ENCODE measurements around the gene FGD2. TPM values are rescaled to one million over a fixed set of nuclear protein-coding genes. Genes with fewer than 3 reads are reported as not detected.

FGD2 gene
- polyA plus RNA-seq, 1 donor from 2014 or later, result not detected

GRCh38 chr6:37011656-37012378 lies 6.4 kb downstream of the FGD2 start:
- Histone ChIP-seq H3K36me3 (ENCODE audit: insufficient read depth, low read length) (no peaks in the 10 kb centered on the region), H3K79me2 (replicated peaks; ENCODE audit: insufficient read depth, low read length) (no peaks in the 10 kb centered on the region), H3K9me2 (ENCODE audit: insufficient read depth, low read length) (no peaks in the 10 kb centered on the region), H3K9ac (ENCODE audit: low read length) (no peak overlapping the region), H3K4me3 (ENCODE audit: low read length) (no peak overlapping the region), H4K20me1 (ENCODE audit: insufficient read depth) (no peaks in the 10 kb centered on the region), H3K27me3 (ENCODE audit: insufficient read depth, low read depth, low read length) (no peaks in the 10 kb centered on the region), H3K4me2 (ENCODE audit: low read length) (no peak overlapping the region), H3F3A (ENCODE audit: insufficient read depth, low read length, poor library complexity, severe bottlenecking) (no peaks in the 10 kb centered on the region), H3K27ac (ENCODE audit: low read length) (no peak overlapping the region), H3K9me3 (ENCODE audit: low read length) (no peaks in the 10 kb centered on the region), H2AFZ (ENCODE audit: low read depth, low read length) (no peak overlapping the region)
- TF ChIP-seq EP300 (conservative IDR thresholded peaks at IDR 0.05; ENCODE audit: poor library complexity, severe bottlenecking), result no peak
- TF ChIP-seq MXI1 (conservative IDR thresholded peaks at IDR 0.05; ENCODE audit: poor library complexity, severe bottlenecking), result no peak
- no peak for TF ChIP-seq TAF1 (IDR thresholded peaks at IDR 0.05; ENCODE audit: low read depth)
- TF ChIP-seq SMC3 (conservative IDR thresholded peaks at IDR 0.05; ENCODE audit: poor library complexity), result no peak
- no peak for TF ChIP-seq EZH2 (IDR thresholded peaks at IDR 0.05; ENCODE audit: borderline replicate concordance, insufficient read depth, low read length, poor library complexity, severe bottlenecking)
- TF ChIP-seq CTCF (IDR thresholded peaks at IDR 0.05; ENCODE audit: poor library complexity, severe bottlenecking), result no peak
- TF ChIP-seq, protein P1, sequence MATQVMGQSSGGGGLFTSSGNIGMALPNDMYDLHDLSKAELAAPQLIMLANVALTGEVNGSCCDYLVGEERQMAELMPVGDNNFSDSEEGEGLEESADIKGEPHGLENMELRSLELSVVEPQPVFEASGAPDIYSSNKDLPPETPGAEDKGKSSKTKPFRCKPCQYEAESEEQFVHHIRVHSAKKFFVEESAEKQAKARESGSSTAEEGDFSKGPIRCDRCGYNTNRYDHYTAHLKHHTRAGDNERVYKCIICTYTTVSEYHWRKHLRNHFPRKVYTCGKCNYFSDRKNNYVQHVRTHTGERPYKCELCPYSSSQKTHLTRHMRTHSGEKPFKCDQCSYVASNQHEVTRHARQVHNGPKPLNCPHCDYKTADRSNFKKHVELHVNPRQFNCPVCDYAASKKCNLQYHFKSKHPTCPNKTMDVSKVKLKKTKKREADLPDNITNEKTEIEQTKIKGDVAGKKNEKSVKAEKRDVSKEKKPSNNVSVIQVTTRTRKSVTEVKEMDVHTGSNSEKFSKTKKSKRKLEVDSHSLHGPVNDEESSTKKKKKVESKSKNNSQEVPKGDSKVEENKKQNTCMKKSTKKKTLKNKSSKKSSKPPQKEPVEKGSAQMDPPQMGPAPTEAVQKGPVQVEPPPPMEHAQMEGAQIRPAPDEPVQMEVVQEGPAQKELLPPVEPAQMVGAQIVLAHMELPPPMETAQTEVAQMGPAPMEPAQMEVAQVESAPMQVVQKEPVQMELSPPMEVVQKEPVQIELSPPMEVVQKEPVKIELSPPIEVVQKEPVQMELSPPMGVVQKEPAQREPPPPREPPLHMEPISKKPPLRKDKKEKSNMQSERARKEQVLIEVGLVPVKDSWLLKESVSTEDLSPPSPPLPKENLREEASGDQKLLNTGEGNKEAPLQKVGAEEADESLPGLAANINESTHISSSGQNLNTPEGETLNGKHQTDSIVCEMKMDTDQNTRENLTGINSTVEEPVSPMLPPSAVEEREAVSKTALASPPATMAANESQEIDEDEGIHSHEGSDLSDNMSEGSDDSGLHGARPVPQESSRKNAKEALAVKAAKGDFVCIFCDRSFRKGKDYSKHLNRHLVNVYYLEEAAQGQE (IDR thresholded peaks at IDR 0.05; ENCODE audit: borderline replicate concordance), result no peak
- no peak for TF ChIP-seq POLR2AphosphoS5 (IDR thresholded peaks at IDR 0.05)
- no peak for TF ChIP-seq RAD21 (conservative IDR thresholded peaks at IDR 0.05)

- no peak overlapping the region for H3K4me3 ChIP-seq (ENCODE audit: low read length)
- H3K9me2 ChIP-seq (ENCODE audit: insufficient read depth, low read length), result no peaks in the 10 kb centered on the region
- H3K9me3 ChIP-seq (ENCODE audit: low read length), result no peaks in the 10 kb centered on the region
- no peaks in the 10 kb centered on the region for H3K27me3 ChIP-seq (ENCODE audit: insufficient read depth, low read depth, low read length)
- no peaks in the 10 kb centered on the region for H4K20me1 ChIP-seq (ENCODE audit: insufficient read depth)
- no peak overlapping the region for H3K27ac ChIP-seq (ENCODE audit: low read length)
- TF ChIP-seq RAD21 (conservative IDR thresholded peaks at IDR 0.05), result no peak
- H3K9ac ChIP-seq (ENCODE audit: low read length), result no peak overlapping the region
- no peak overlapping the region for H3K4me2 ChIP-seq (ENCODE audit: low read length)
- H3K36me3 ChIP-seq (ENCODE audit: insufficient read depth, low read length), result no peaks in the 10 kb centered on the region
- no peaks in the 10 kb centered on the region for H3K79me2 ChIP-seq (replicated peaks; ENCODE audit: insufficient read depth, low read length)
- no peaks in the 10 kb centered on the region for H3F3A ChIP-seq (ENCODE audit: insufficient read depth, low read length, poor library complexity, severe bottlenecking)
- no peak overlapping the region for H2AFZ ChIP-seq (ENCODE audit: low read depth, low read length)
Observed at GRCh38 chr6:37013516-37014491, 8.3 kb downstream of the FGD2 start.

All from neural cell (in vitro differentiated cells).